SH-SY5Y (cell line): ENCODE results near the gene GTF3C1.

Experiments
- GATA2 ChIP-seq: IDR thresholded peaks from 2 replicates; pipeline ENCODE4 v1.6.1; 2011; ENCODE audit warnings: mild to moderate bottlenecking, low read depth, low read length
- GATA3 ChIP-seq: IDR thresholded peaks from 2 replicates; pipeline ENCODE4 v1.6.1; 2011; ENCODE audit warnings: low read depth, mild to moderate bottlenecking, low read length, moderate library complexity

DNA sequence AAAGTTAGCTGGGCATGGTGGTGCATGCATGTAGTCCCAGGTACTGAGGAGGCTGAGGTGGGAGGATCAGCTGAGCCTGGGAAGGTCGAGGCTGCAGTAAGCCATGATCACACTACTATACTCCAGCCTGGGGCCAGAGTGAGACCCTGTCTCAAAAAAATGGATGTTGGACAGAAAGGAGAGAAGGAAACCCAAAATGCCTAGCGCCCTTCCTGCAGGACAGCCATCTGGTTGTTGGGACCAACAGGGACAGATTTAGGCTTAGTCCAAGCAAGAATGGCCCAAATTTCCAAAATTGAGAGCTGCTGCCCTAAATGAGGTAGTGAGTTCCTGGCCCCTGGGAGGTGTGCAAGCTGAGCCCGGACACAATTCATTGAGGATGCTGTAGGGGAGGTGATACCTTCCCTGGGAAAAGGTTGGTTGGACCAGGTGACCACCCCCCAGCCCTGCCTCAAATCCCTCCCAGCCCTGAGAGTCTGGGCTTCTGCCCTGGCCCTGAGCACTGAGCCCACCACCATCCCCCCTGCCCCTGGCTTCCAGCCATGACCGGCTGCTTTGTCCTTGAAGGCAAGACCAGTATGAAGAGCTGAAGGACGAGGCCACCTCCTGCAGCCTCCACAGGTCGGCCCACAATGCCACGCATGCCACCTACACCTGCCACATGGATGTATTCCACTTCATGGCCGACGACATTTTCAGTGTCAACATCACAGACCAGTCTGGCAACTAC is 112.6 kb downstream of the GTF3C1 start:
- TF ChIP-seq GATA3 (no peak), GATA2 (no peak)
